ENCODE data around the gene TBL3.

Gene TBL3

GRCh38 chr16:1945559-1946391, 26.1 kb upstream of the TBL3 start:
- peaks cover 4% of the 10 kb centered on the region for H3K79me2 ChIP-seq (ENCODE audit: low read length)
- no peaks in the 10 kb centered on the region for H3K9me3 ChIP-seq (replicated peaks; ENCODE audit: insufficient read depth, low read length)
- no peaks in the 10 kb centered on the region for H3K36me3 ChIP-seq (replicated peaks; ENCODE audit: insufficient read depth, low read length)
- TF ChIP-seq CTCF (IDR thresholded peaks at IDR 0.05; ENCODE audit: low read length): no peak
- no peak for TF ChIP-seq EZH2phosphoT487 (IDR thresholded peaks at IDR 0.05; ENCODE audit: low read length)
- no peak for TF ChIP-seq EZH2 (optimal IDR thresholded peaks at IDR 0.05; ENCODE audit: low read depth, low read length)
- no peaks in the 10 kb centered on the region for H4K20me1 ChIP-seq (ENCODE audit: insufficient read depth, low read length)
- no peaks in the 10 kb centered on the region for H3F3A ChIP-seq (ENCODE audit: insufficient read depth, low read length)
- peaks cover 6% of the 10 kb centered on the region; the same call in 1 of the 2 replicates for H3K27me3 ChIP-seq (replicated peaks; ENCODE audit: insufficient read depth, low read length)
- H3K9ac ChIP-seq (ENCODE audit: low read length): no peak overlapping the region
- H2AFZ ChIP-seq (ENCODE audit: low read length): no peak overlapping the region
- no peak for DNase-seq
- H3K4me1 ChIP-seq (ENCODE audit: low read length): no peaks in the 10 kb centered on the region
- no peak overlapping the region for H3K4me3 ChIP-seq (ENCODE audit: low read length)
- H3K9me2 ChIP-seq (replicated peaks; ENCODE audit: insufficient read depth, low read length): no peaks in the 10 kb centered on the region
- no peak overlapping the region for H3K4me2 ChIP-seq (ENCODE audit: low read depth, low read length)
- H3K27ac ChIP-seq (ENCODE audit: low read length): no peak overlapping the region

GRCh38 chr16:1946495-1947368, 25.1 kb upstream of the TBL3 start:
- Histone ChIP-seq H4K20me1 (ENCODE audit: insufficient read depth, low read length) (no peaks in the 10 kb centered on the region), H3K79me2 (ENCODE audit: low read length) (peaks cover 4% of the 10 kb centered on the region), H3K4me2 (ENCODE audit: low read depth, low read length) (no peak overlapping the region), H3K27me3 (replicated peaks; ENCODE audit: insufficient read depth, low read length) (peaks cover 6% of the 10 kb centered on the region; the same call in 1 of the 2 replicates), H3K27ac (ENCODE audit: low read length) (no peak overlapping the region), H2AFZ (ENCODE audit: low read length) (no peak overlapping the region), H3K9ac (ENCODE audit: low read length) (no peak overlapping the region), H3K9me3 (replicated peaks; ENCODE audit: insufficient read depth, low read length) (no peaks in the 10 kb centered on the region), H3K36me3 (replicated peaks; ENCODE audit: insufficient read depth, low read length) (no peaks in the 10 kb centered on the region), H3K4me1 (ENCODE audit: low read length) (no peaks in the 10 kb centered on the region), H3K4me3 (ENCODE audit: low read length) (no peak overlapping the region), H3K9me2 (replicated peaks; ENCODE audit: insufficient read depth, low read length) (no peaks in the 10 kb centered on the region), H3F3A (ENCODE audit: insufficient read depth, low read length) (no peaks in the 10 kb centered on the region)
- TF ChIP-seq EZH2 (optimal IDR thresholded peaks at IDR 0.05; ENCODE audit: low read depth, low read length): no peak
- TF ChIP-seq EZH2phosphoT487 (IDR thresholded peaks at IDR 0.05; ENCODE audit: low read length): no peak
- TF ChIP-seq CTCF (IDR thresholded peaks at IDR 0.05; ENCODE audit: low read length): no peak
- no peak for DNase-seq

- Histone ChIP-seq H3K4me3 (ENCODE audit: low read length) (no peak overlapping the region), H4K20me1 (ENCODE audit: insufficient read depth, low read length) (no peaks in the 10 kb centered on the region), H2AFZ (ENCODE audit: low read length) (no peak overlapping the region), H3K9me3 (replicated peaks; ENCODE audit: insufficient read depth, low read length) (no peaks in the 10 kb centered on the region), H3K4me2 (ENCODE audit: low read depth, low read length) (no peak overlapping the region), H3K4me1 (ENCODE audit: low read length) (no peaks in the 10 kb centered on the region), H3K9me2 (replicated peaks; ENCODE audit: insufficient read depth, low read length) (no peaks in the 10 kb centered on the region), H3K9ac (ENCODE audit: low read length) (no peak overlapping the region), H3K36me3 (replicated peaks; ENCODE audit: insufficient read depth, low read length) (no peaks in the 10 kb centered on the region), H3K27ac (ENCODE audit: low read length) (no peak overlapping the region), H3F3A (ENCODE audit: insufficient read depth, low read length) (no peaks in the 10 kb centered on the region), H3K79me2 (ENCODE audit: low read length) (peaks cover 4% of the 10 kb centered on the region), H3K27me3 (replicated peaks; ENCODE audit: insufficient read depth, low read length) (peaks cover 6% of the 10 kb centered on the region; the same call in 1 of the 2 replicates)
- TF ChIP-seq EZH2 (optimal IDR thresholded peaks at IDR 0.05; ENCODE audit: low read depth, low read length): no peak
- DNase-seq: no peak
These were observed 24.5 kb upstream of the TBL3 start for GRCh38 chr16:1947369-1947670.

Data from MM.1S (cell line).